Tibial nerve (tissue), 4 donors: ENCODE data around the gene SUGP2. TPM values are rescaled to one million over a fixed set of nuclear protein-coding genes. Genes with fewer than 3 reads are reported as not detected.

Experiments
- DNase-seq, 2 donors: peaks; one replicate each; pipeline ENCODE4 v3.0.0-alpha.2; 2019; ENCODE audit warnings: low spot score in 2 of 2
- H3K27ac ChIP-seq, 4 donors: fragments of 200-600 bp; sonication (generic) in 3 of 4; one replicate each; pipeline ENCODE4 v1.5.1; 2017 to 2019; ENCODE audit warnings: mild to moderate bottlenecking in 1 of 4
- H3K27me3 ChIP-seq, 2 donors: fragments of 200-600 bp; sonication (generic) in 1 of 2; one replicate each; pipeline versions ENCODE4 v1.5.1 to v1.6.0; 2017 to 2019
- H3K36me3 ChIP-seq, 3 donors: fragments of 200-600 bp; sonication (generic); one replicate each; pipeline ENCODE4 v1.5.1; 2018 to 2019
- H3K4me1 ChIP-seq, 4 donors: fragments of 200-600 bp; sonication (generic) in 3 of 4; one replicate each; pipeline ENCODE4 v1.5.1; 2017 to 2019
- H3K4me3 ChIP-seq, 4 donors: fragments of 200-600 bp; sonication (generic) in 3 of 4; one replicate each; pipeline ENCODE4 v1.5.1; 2017 to 2019; ENCODE audit warnings: mild to moderate bottlenecking in 1 of 4, moderate library complexity in 1 of 4
- H3K9me3 ChIP-seq, 4 donors: fragments of 200-600 bp; sonication (generic) in 3 of 4; one replicate each; pipeline ENCODE4 v1.5.1; 2017 to 2019
- CTCF ChIP-seq, 5 experiments: fragments of 200-600 bp in 3 of 5; fragments of 450-650 bp in 2 of 5; sonication (generic) in 3 of 5; IDR thresholded peaks; one replicate each; pipeline ENCODE4 v1.5.1; 2016 to 2019; ENCODE audit warnings: antibody characterized with exemption in 5 of 5, mild to moderate bottlenecking in 3 of 5, moderate library complexity in 2 of 5
- EP300 ChIP-seq, 2 donors: sonication (generic); formaldehyde crosslinking; IDR thresholded peaks; one replicate each; pipeline ENCODE4 v1.6.1; 2017; ENCODE audit warnings: antibody characterized with exemption in 2 of 2, mild to moderate bottlenecking in 1 of 2
- POLR2A ChIP-seq, 2 donors: fragments of 450-650 bp; IDR thresholded peaks; one replicate each; pipeline ENCODE4 v1.6.1; 2017; ENCODE audit warnings: antibody characterized with exemption in 2 of 2, mild to moderate bottlenecking in 2 of 2, moderate library complexity in 2 of 2
- WGBS, 2 donors: methylation state at CpG; one replicate each; pipeline ENCODE4 v1.1.5; 2018; 5-methylcytosine and 5-hydroxymethylcytosine counted together
- total RNA-seq, 4 donors: library from RNA; depleted of rRNA; stranded (reverse); fragments of >200 nt; gene quantifications; one replicate each; pipeline ENCODE4 v1.1.0, GENCODE V29; 2016

The SUGP2 gene
- total RNA-seq, 4 donors from 2014 or later: 50.8 to 95.1 (median 65.1) TPM

GRCh38 chr19:19050731-19051130, 17.4 kb upstream of the SUGP2 start:
- H3K36me3 ChIP-seq: peaks cover 3 to 62% (median 4%) of the 10 kb centered on the region in 3 donors
- no peaks in the 10 kb centered on the region for H3K9me3 ChIP-seq
- no peak for DNase-seq
- TF ChIP-seq CTCF (IDR thresholded peaks at IDR 0.05): no peak
- TF ChIP-seq EP300 (IDR thresholded peaks at IDR 0.05): no peak
- H3K4me1 ChIP-seq: peaks cover 0 to 13% (median 5%) of the 10 kb centered on the region in 4 donors
- no peak overlapping the region for H3K4me3 ChIP-seq
- no peak overlapping the region for H3K27ac ChIP-seq
- WGBS, 2 donors: 87 to 93% methylated on average over 2 of the region's 2 CpGs
- H3K27me3 ChIP-seq: no peaks in the 10 kb centered on the region

GRCh38 chr19:19050104-19050503, 16.8 kb upstream of the SUGP2 start:
- no peaks in the 10 kb centered on the region for H3K27me3 ChIP-seq
- H3K4me1 ChIP-seq: peaks cover 0 to 13% (median 5%) of the 10 kb centered on the region in 4 donors
- H3K4me3 ChIP-seq: no peak overlapping the region
- TF ChIP-seq POLR2A (IDR thresholded peaks at IDR 0.05) (no peak), CTCF (IDR thresholded peaks at IDR 0.05) (no peak), EP300 (IDR thresholded peaks at IDR 0.05) (no peak)
- WGBS, 2 donors: 91 to 92% methylated on average over 4 of the region's 4 CpGs
- no peak for DNase-seq
- H3K27ac ChIP-seq: no peak overlapping the region
- H3K9me3 ChIP-seq: no peaks in the 10 kb centered on the region
- peaks cover 3 to 58% (median 4%) of the 10 kb centered on the region in 3 donors for H3K36me3 ChIP-seq

- peaks cover 1 to 58% (median 3%) of the 10 kb centered on the region in 3 donors for H3K36me3 ChIP-seq
- TF ChIP-seq POLR2A (IDR thresholded peaks at IDR 0.05) (no peak), CTCF (IDR thresholded peaks at IDR 0.05) (no peak), EP300 (IDR thresholded peaks at IDR 0.05) (no peak)
- no peak for DNase-seq
- H3K9me3 ChIP-seq: no peaks in the 10 kb centered on the region
- no peak overlapping the region for H3K4me3 ChIP-seq
- H3K27me3 ChIP-seq: no peaks in the 10 kb centered on the region
- H3K4me1 ChIP-seq: peaks cover 0 to 13% (median 5%) of the 10 kb centered on the region in 4 donors
- WGBS, 2 donors: 80 to 100% methylated on average over 2 of the region's 2 CpGs
- H3K27ac ChIP-seq: no peak overlapping the region
Observed at GRCh38 chr19:19049406-19049805, 16.1 kb upstream of the SUGP2 start.

GRCh38 chr19:19043881-19044280, 10.6 kb upstream of the SUGP2 start:
- Histone ChIP-seq H3K4me3 (no peak overlapping the region), H3K9me3 (no peaks in the 10 kb centered on the region), H3K4me1 (peaks cover 0 to 20% (median 6%) of the 10 kb centered on the region in 4 donors), H3K27me3 (no peaks in the 10 kb centered on the region), H3K36me3 (peaks cover 0 to 39% (median 9%) of the 10 kb centered on the region in 3 donors), H3K27ac (no peak overlapping the region)
- DNase-seq: no peak
- TF ChIP-seq POLR2A (IDR thresholded peaks at IDR 0.05) (no peak), CTCF (IDR thresholded peaks at IDR 0.05) (no peak), EP300 (IDR thresholded peaks at IDR 0.05) (no peak)
- WGBS, 2 donors: 97 to 100% methylated on average over 6 of the region's 6 CpGs

GRCh38 chr19:19043481-19043880, 10.2 kb upstream of the SUGP2 start:
- Histone ChIP-seq H3K27ac (no peak overlapping the region), H3K4me3 (no peak overlapping the region), H3K36me3 (peaks cover 0 to 39% (median 9%) of the 10 kb centered on the region in 3 donors), H3K4me1 (peaks cover 0 to 20% (median 6%) of the 10 kb centered on the region in 4 donors), H3K27me3 (no peaks in the 10 kb centered on the region), H3K9me3 (no peaks in the 10 kb centered on the region)
- DNase-seq: no peak
- 87 to 89% methylated on average over 6 of the region's 6 CpGs for WGBS, 2 donors
- TF ChIP-seq POLR2A (IDR thresholded peaks at IDR 0.05): no peak
- TF ChIP-seq EP300 (IDR thresholded peaks at IDR 0.05): no peak
- no peak for TF ChIP-seq CTCF (IDR thresholded peaks at IDR 0.05)
